Liver (tissue), 9 donors: Measurements from ENCODE around the gene ABCA4. TPM values are rescaled to one million over a fixed set of nuclear protein-coding genes. Genes with fewer than 3 reads are reported as not detected.

Source experiments
- DNase-seq: peaks from one replicate; pipeline ENCODE4 v3.0.0-alpha.2; 2017; ENCODE audit warnings: low spot score
- H3K27ac ChIP-seq, 2 donors: one replicate each; pipeline ENCODE4 v1.7.0; 2013; ENCODE audit warnings: inconsistent platforms in 2 of 2, low read length in 2 of 2, control low read depth in 1 of 2, low read depth in 1 of 2, mild to moderate bottlenecking in 1 of 2
- H3K27me3 ChIP-seq, 4 donors: one replicate each; pipeline versions ENCODE4 v1.6.1 to v1.7.0; 2013; ENCODE audit warnings: low read length in 3 of 4, inconsistent platforms in 1 of 4, mild to moderate bottlenecking in 1 of 4, moderate library complexity in 1 of 4; ENCODE audit not compliant: control insufficient read depth in 4 of 4, insufficient read depth in 4 of 4
- H3K36me3 ChIP-seq, 4 donors: one replicate each; pipeline versions ENCODE4 v1.6.1 to v1.7.0; 2013; ENCODE audit warnings: low read length in 3 of 4, mild to moderate bottlenecking in 3 of 4, low read depth in 1 of 4, moderate library complexity in 1 of 4; ENCODE audit not compliant: control insufficient read depth in 4 of 4, insufficient read depth in 3 of 4
- H3K4me1 ChIP-seq, 4 donors: one replicate each; pipeline versions ENCODE4 v1.6.1 to v1.7.0; 2013; ENCODE audit warnings: low read length in 3 of 4, mild to moderate bottlenecking in 3 of 4, moderate library complexity in 1 of 4; ENCODE audit not compliant: control insufficient read depth in 4 of 4, insufficient read depth in 4 of 4
- H3K4me3 ChIP-seq, 3 donors: one replicate each; pipeline versions ENCODE4 v1.6.1 to v1.7.0; 2013; ENCODE audit warnings: low read length in 3 of 3, control low read depth in 1 of 3, low read depth in 1 of 3, mild to moderate bottlenecking in 1 of 3
- H3K9ac ChIP-seq, 2 donors: one replicate each; pipeline ENCODE4 v1.7.0; 2013; ENCODE audit warnings: low read length in 2 of 2, mild to moderate bottlenecking in 2 of 2, moderate library complexity in 2 of 2, control low read depth in 1 of 2, low read depth in 1 of 2
- H3K9me3 ChIP-seq, 4 donors: one replicate each; pipeline versions ENCODE4 v1.6.1 to v1.7.0; 2013; ENCODE audit warnings: low read length in 3 of 4; ENCODE audit not compliant: control insufficient read depth in 4 of 4
- ATF3 ChIP-seq: IDR thresholded peaks from 2 replicates; pipeline ENCODE4 v1.6.1; 2016; ENCODE audit warnings: antibody characterized with exemption
- CTCF ChIP-seq: fragments of 150-350 bp; IDR thresholded peaks from 2 replicates; pipeline ENCODE4 v1.5.1; 2017; ENCODE audit warnings: improper control_type of control experiment, low read depth, low read length; ENCODE audit not compliant: missing input control
- FOXA2 ChIP-seq: IDR thresholded peaks from 2 replicates; pipeline ENCODE4 v1.6.1; 2016; ENCODE audit warnings: antibody characterized with exemption
- GABPA ChIP-seq, 2 donors: IDR thresholded peaks in 1 of 2; conservative IDR thresholded peaks in 1 of 2; 2 replicates each; pipeline ENCODE4 v1.6.1; 2016; ENCODE audit warnings: antibody characterized with exemption in 2 of 2, mild to moderate bottlenecking in 1 of 2, moderate library complexity in 1 of 2
- HNF4A ChIP-seq, 2 donors: conservative IDR thresholded peaks; 2 replicates each; pipeline ENCODE4 v1.6.1; 2016; ENCODE audit warnings: antibody characterized with exemption in 2 of 2, mild to moderate bottlenecking in 2 of 2
- HNF4G ChIP-seq: IDR thresholded peaks from 2 replicates; pipeline ENCODE4 v1.6.1; 2016; ENCODE audit warnings: antibody characterized with exemption
- JUND ChIP-seq, 2 donors: IDR thresholded peaks; 2 replicates each; pipeline ENCODE4 v1.6.1; 2016; ENCODE audit warnings: antibody characterized with exemption in 2 of 2
- MAX ChIP-seq: IDR thresholded peaks from 2 replicates; pipeline ENCODE4 v1.6.1; 2016; ENCODE audit warnings: antibody characterized with exemption
- NR2F2 ChIP-seq: IDR thresholded peaks from 2 replicates; pipeline ENCODE4 v1.6.1; 2016; ENCODE audit warnings: antibody characterized with exemption
- RAD21 ChIP-seq, 2 donors: IDR thresholded peaks; 2 replicates each; pipeline ENCODE4 v1.6.1; 2016; ENCODE audit warnings: antibody characterized with exemption in 2 of 2, mild to moderate bottlenecking in 2 of 2
- RXRA ChIP-seq, 2 donors: IDR thresholded peaks; 2 replicates each; pipeline ENCODE4 v1.6.1; 2017 to 2018; ENCODE audit warnings: antibody characterized with exemption in 2 of 2, mild to moderate bottlenecking in 1 of 2
- SP1 ChIP-seq: IDR thresholded peaks from 2 replicates; pipeline ENCODE4 v1.6.1; 2018; ENCODE audit warnings: antibody characterized with exemption, mild to moderate bottlenecking
- WGBS: extraction: QIAGEN DNeasy Blood & Tissue Kit; methylation state at CpG from one replicate; pipeline ENCODE4 v1.1.7; 2013; 5-methylcytosine and 5-hydroxymethylcytosine counted together
- polyA plus RNA-seq, 2 donors: library from polyadenylated mRNA; stranded (reverse) in 1 of 2; unstranded in 1 of 2; fragments of 200-250 nt in 1 of 2; fragments of >200 nt in 1 of 2; fragmentation: Nextera tagmentation in 1 of 2; extraction: Ambion mirVana in 1 of 2; gene quantifications; one replicate each; pipeline versions ENCODE4 v1.2.1 to v1.2.3, GENCODE V29; 2013 to 2015
- total RNA-seq, 2 donors: library from RNA; depleted of rRNA; stranded (reverse); fragments of >200 nt; gene quantifications; one replicate each; pipeline ENCODE4 v1.2.3, GENCODE V29; 2014
- donor health status: healthy.
- donor health status: healthy.
- donor health status: healthy.
- donor health status: healthy.
- donor health status: healthy.

The ABCA4 gene
- total and polyA plus RNA-seq, 4 donors, result 0.19 to 1.5 (median 0.38) TPM

- no peaks in the 10 kb centered on the region for H3K4me1 ChIP-seq
- 86% methylated on average over 14 of the region's 14 CpGs for WGBS
- TF ChIP-seq JUND (IDR thresholded peaks at IDR 0.05), result no peak
- no peak overlapping the region for H3K4me3 ChIP-seq
- no peaks in the 10 kb centered on the region for H3K9me3 ChIP-seq
- H3K27me3 ChIP-seq, result no peaks in the 10 kb centered on the region
- no peak for DNase-seq
- no peaks in the 10 kb centered on the region for H3K36me3 ChIP-seq
- peak overlapping the region; percentile 66 to 80 for H3K27ac ChIP-seq
- H3K9ac ChIP-seq, result no peak overlapping the region
Observed at GRCh38 chr1:94095744-94096469, 25.0 kb downstream of the ABCA4 start.

GRCh38 chr1:94095112-94095637 is 25.8 kb downstream of the ABCA4 start:
- no peak overlapping the region for H3K9ac ChIP-seq
- no peaks in the 10 kb centered on the region for H3K9me3 ChIP-seq
- peak overlapping the region; percentile 66 to 80 for H3K27ac ChIP-seq
- no peaks in the 10 kb centered on the region for H3K36me3 ChIP-seq
- DNase-seq, result no peak
- TF ChIP-seq RXRA (IDR thresholded peaks at IDR 0.05) (no peak), HNF4A (conservative IDR thresholded peaks at IDR 0.05) (no peak), NR2F2 (peak; percentile 13)
- WGBS, result 80% methylated on average over 21 of the region's 21 CpGs
- H3K4me3 ChIP-seq, result no peak overlapping the region
- no peaks in the 10 kb centered on the region for H3K27me3 ChIP-seq
- H3K4me1 ChIP-seq, result no peaks in the 10 kb centered on the region

- WGBS, result 77% methylated on average over 14 of the region's 14 CpGs
- H3K9me3 ChIP-seq, result no peaks in the 10 kb centered on the region
- no peaks in the 10 kb centered on the region for H3K36me3 ChIP-seq
- DNase-seq, result no peak
- peak overlapping the region; percentile 66 to 80 for H3K27ac ChIP-seq
- TF ChIP-seq MAX (peak; percentile 66), SP1 (peak; percentile 7), NR2F2 (peak; percentile 36), RAD21 (IDR thresholded peaks at IDR 0.05) (peak in 1 of 2 donors; percentile 33), RXRA (IDR thresholded peaks at IDR 0.05) (peak in 1 of 2 donors; percentile 6), FOXA2 (no peak), CTCF (no peak), GABPA (IDR thresholded peaks at IDR 0.05 in 1 of 2, conservative IDR thresholded peaks at IDR 0.05 in 1 of 2) (no peak), ATF3 (no peak), HNF4G (no peak)
- no peaks in the 10 kb centered on the region for H3K27me3 ChIP-seq
- H3K4me3 ChIP-seq, result no peak overlapping the region
- H3K9ac ChIP-seq, result no peak overlapping the region
- H3K4me1 ChIP-seq, result no peaks in the 10 kb centered on the region
Observed at GRCh38 chr1:94094469-94095111, 26.4 kb downstream of the ABCA4 start.
